GM18505 (cell line): ENCODE measurements around the gene SLC4A2.

ENCODE experiments used
- ATAC-seq: cut with Tn5 transposase; IDR thresholded peaks from one replicate; pipeline ENCODE4 v1.9.1; 2021; ENCODE audit not compliant: unreplicated experiment
- POLR2A ChIP-seq: IDR thresholded peaks from 4 replicates; pipeline ENCODE4 v1.6.1; 2011; ENCODE audit warnings: borderline replicate concordance; ENCODE audit not compliant: insufficient read depth, insufficient read length; ENCODE audit errors: extremely low read depth

Gene SLC4A2

GRCh38 chr7:151045967-151046366 is 13.4 kb upstream of the SLC4A2 start:
- TF ChIP-seq POLR2A: no peak
- no peak for ATAC-seq

GRCh38 chr7:151046603-151047573 is 12.5 kb upstream of the SLC4A2 start:
- TF ChIP-seq POLR2A: no peak
- ATAC-seq: no peak

GRCh38 chr7:151047976-151048815 is 11.2 kb upstream of the SLC4A2 start, which contains the start of gene ASIC3:
TSS of gene ASIC3 (plus strand) at chr7:151048531. CDS start at chr7:151048886, 355 bp downstream.
- no peak for TF ChIP-seq POLR2A
- no peak for ATAC-seq

- no peak for ATAC-seq
- TF ChIP-seq POLR2A: no peak
Measured at GRCh38 chr7:151048911-151049463, 10.4 kb upstream of the SLC4A2 start.

GRCh38 chr7:151051108-151051507 is 8.3 kb upstream of the SLC4A2 start:
- TF ChIP-seq POLR2A: no peak
- no peak for ATAC-seq

GRCh38 chr7:151053096-151053495 is 6.3 kb upstream of the SLC4A2 start:
- ATAC-seq: no peak
- TF ChIP-seq POLR2A: no peak

GRCh38 chr7:151053751-151054150 is 5.6 kb upstream of the SLC4A2 start:
- no peak for TF ChIP-seq POLR2A
- ATAC-seq: no peak

GRCh38 chr7:151056283-151056665 is 3.1 kb upstream of the SLC4A2 start:
- ATAC-seq: no peak
- no peak for TF ChIP-seq POLR2A

- TF ChIP-seq POLR2A: no peak
- no peak for ATAC-seq
Measured at GRCh38 chr7:151056666-151057505, 2.5 kb upstream of the SLC4A2 start.

- no peak for TF ChIP-seq POLR2A
- peak; percentile 10 for ATAC-seq
Measured at GRCh38 chr7:151057506-151057988, 1.8 kb upstream of the SLC4A2 start, which contains the start of gene CDK5. TSS of gene CDK5 (minus strand) at chr7:151057897. CDS start at chr7:151057848, 49 bp downstream.

- ATAC-seq: peak; percentile 86
- peak; percentile 70 for TF ChIP-seq POLR2A
Measured at GRCh38 chr7:151057989-151058780, 1.2 kb upstream of the SLC4A2 start.
